Adrenal gland (tissue), 12 donors: ENCODE results near the gene SLC66A1. TPM values are rescaled to one million over a fixed set of nuclear protein-coding genes. Genes with fewer than 3 reads are reported as not detected.

Experiments used
- DNase-seq, 7 donors: peaks; one replicate each; pipeline ENCODE4 v3.0.0-alpha.2; 2019 to 2020
- H3K27ac ChIP-seq, 5 donors: fragments of 200-600 bp; sonication (generic) in 4 of 5; 1 replicate in 3 of 5; 2 replicates in 2 of 5; pipeline versions ENCODE4 v1.5.1 to v1.8.0; 2016 to 2020; ENCODE audit warnings: mild to moderate bottlenecking in 1 of 5
- H3K27me3 ChIP-seq: fragments of 200-600 bp; 2 replicates; pipeline ENCODE4 v1.8.0; 2021
- H3K36me3 ChIP-seq, 2 donors: fragments of 200-600 bp; replicated peaks in 1 of 2; 1 replicate in 1 of 2; 2 replicates in 1 of 2; pipeline versions ENCODE4 v1.5.1 to v1.8.0; 2018 to 2022
- H3K4me1 ChIP-seq, 2 donors: fragments of 200-600 bp; replicated peaks in 1 of 2; 1 replicate in 1 of 2; 2 replicates in 1 of 2; pipeline versions ENCODE4 v1.5.1 to v1.8.0; 2018 to 2021
- H3K4me3 ChIP-seq, 4 donors: fragments of 200-600 bp; sonication (generic) in 3 of 4; one replicate each; pipeline ENCODE4 v1.5.1; 2016 to 2018
- H3K9me3 ChIP-seq, 3 donors: fragments of 200-600 bp; sonication (generic) in 1 of 3; replicated peaks in 1 of 3; 1 replicate in 2 of 3; 2 replicates in 1 of 3; pipeline versions ENCODE4 v1.5.1 to v1.8.0; 2016 to 2021
- CTCF ChIP-seq, 6 experiments: fragments of 450-650 bp in 4 of 6; fragments of 200-600 bp in 2 of 6; sonication (generic) in 1 of 6; IDR thresholded peaks; 1 replicate in 5 of 6; 2 replicates in 1 of 6; pipeline versions ENCODE4 v1.5.1 to v1.8.0; 2016 to 2021; ENCODE audit warnings: antibody characterized with exemption in 6 of 6, mild to moderate bottlenecking in 2 of 6, moderate library complexity in 1 of 6
- POLR2A ChIP-seq, 2 donors: fragments of 450-650 bp; IDR thresholded peaks; one replicate each; pipeline ENCODE4 v1.6.1; 2017; ENCODE audit warnings: antibody characterized with exemption in 2 of 2, mild to moderate bottlenecking in 2 of 2, moderate library complexity in 1 of 2
- WGBS, 4 donors: extraction: QIAGEN DNeasy Blood & Tissue Kit in 2 of 4; methylation state at CpG; one replicate each; pipeline versions ENCODE4 v1.1.5 to v1.1.7; 2013 to 2017; 5-methylcytosine and 5-hydroxymethylcytosine counted together
- intact Hi-C, 2 donors: fragments of 100-400 bp; cut with DNase I; formaldehyde crosslinking; loops; one replicate each; pipeline versions ENCODE4 v1.14.1 to v1.15.0; 2022 to 2023
- polyA plus RNA-seq, 3 donors: library from polyadenylated mRNA; stranded (reverse); fragments of 200-250 nt in 2 of 3; fragments of 350-450 nt in 1 of 3; fragmentation: Illumina TruSeq in 1 of 3; extraction: RNeasy Lipid Tissue Mini Kit (QIAGEN cat#74804) in 1 of 3; gene quantifications; one replicate each; pipeline ENCODE4 v1.2.3, GENCODE V29; 2013 to 2014
- total RNA-seq, 9 donors: library from RNA; depleted of rRNA in 4 of 9; stranded (reverse); fragments of >200 nt in 4 of 9; fragments of 120-200 nt in 1 of 9; fragmentation: NEBNext Ultra II Directional in 1 of 9; extraction: Animal tissue kit (Norgen Biotek cat#: 25700) in 1 of 9; gene quantifications; one replicate each; pipeline versions ENCODE4 v1.1.0 to v1.2.4, GENCODE V29; 2013 to 2023
- donor health status: healthy with polysubstance abuse.
- donor health status: Bipolar disorder and iron deficiency.
- donor health status: DM: yes; HTN: yes; CAD: no.
- donor health status: DM: no; HTN: no; CAD: no.
- donor health status: DM: no; HTN: no; CAD: no.
- donor health status: DM: yes; HTN: yes; CAD: no.

The SLC66A1 gene
- total and polyA plus RNA-seq, 12 donors: 19.1 to 82.9 (median 36.5) TPM

GRCh38 chr1:19312782-19313635 lies 883 bp downstream of the SLC66A1 start:
- Histone ChIP-seq H3K4me3 (peak overlapping the region in 3 of 4 donors; percentile 44 to 98 (median 60)), H3K27me3 (no peaks in the 10 kb centered on the region), H3K36me3 (peaks cover 0 to 8% of the 10 kb centered on the region in 2 donors), H3K27ac (peak overlapping the region; percentile 51 to 97 (median 94)), H3K9me3 (no peaks in the 10 kb centered on the region), H3K4me1 (peaks cover 30 to 48% of the 10 kb centered on the region in 2 donors)
- intact Hi-C loops: no loop called here
- TF ChIP-seq CTCF (IDR thresholded peaks at IDR 0.05) (no peak), POLR2A (IDR thresholded peaks at IDR 0.05) (no peak)
- WGBS, 4 donors: 37 to 40% (median 38%) methylated on average over 18 to 20 of the region's 20 CpGs
- peak in 1 of 7 donors; percentile 47 for DNase-seq

GRCh38 chr1:19313636-19313959 lies 1.5 kb downstream of the SLC66A1 start:
- H3K36me3 ChIP-seq: peaks cover 0 to 10% of the 10 kb centered on the region in 2 donors
- intact Hi-C loops: no loop called here
- no peak for DNase-seq
- H3K4me3 ChIP-seq: peak overlapping the region in 1 of 4 donors; percentile 98
- 92 to 98% (median 95%) methylated on average over 3 to 4 of the region's 4 CpGs for WGBS, 4 donors
- peaks cover 30 to 48% of the 10 kb centered on the region in 2 donors for H3K4me1 ChIP-seq
- TF ChIP-seq POLR2A (IDR thresholded peaks at IDR 0.05) (no peak), CTCF (IDR thresholded peaks at IDR 0.05) (no peak)
- no peaks in the 10 kb centered on the region for H3K9me3 ChIP-seq
- no peaks in the 10 kb centered on the region for H3K27me3 ChIP-seq
- H3K27ac ChIP-seq: no peak overlapping the region

- H3K27me3 ChIP-seq: no peaks in the 10 kb centered on the region
- H3K27ac ChIP-seq: peak overlapping the region in 1 of 5 donors; percentile 6
- TF ChIP-seq CTCF (IDR thresholded peaks at IDR 0.05): no peak
- TF ChIP-seq POLR2A (IDR thresholded peaks at IDR 0.05): no peak
- H3K4me1 ChIP-seq: peaks cover 30 to 48% of the 10 kb centered on the region in 2 donors
- no peaks in the 10 kb centered on the region for H3K9me3 ChIP-seq
- peak in 1 of 7 donors; percentile 49 for DNase-seq
- H3K36me3 ChIP-seq: peaks cover 0 to 13% of the 10 kb centered on the region in 2 donors
- intact Hi-C loops: no loop called here
- WGBS, 4 donors: 82 to 92% (median 86%) methylated on average over 8 to 10 of the region's 10 CpGs
- H3K4me3 ChIP-seq: no peak overlapping the region
Measured at GRCh38 chr1:19313961-19314882, 2.1 kb downstream of the SLC66A1 start.
